IPS-15b (cell line): Measurements from ENCODE around the gene KRT35.

ENCODE experiments used
- H3K27me3 ChIP-seq: one replicate; pipeline ENCODE4 v1.6.1; 2013; ENCODE audit warnings: low read length; ENCODE audit not compliant: control insufficient read depth, insufficient read depth
- H3K36me3 ChIP-seq: one replicate; pipeline ENCODE4 v1.6.1; 2013; ENCODE audit warnings: low read length; ENCODE audit not compliant: control insufficient read depth, insufficient read depth
- H3K4me1 ChIP-seq: one replicate; pipeline ENCODE4 v1.6.1; 2013; ENCODE audit warnings: mild to moderate bottlenecking, low read length; ENCODE audit not compliant: control insufficient read depth, insufficient read depth
- H3K4me3 ChIP-seq: one replicate; pipeline ENCODE4 v1.5.1; 2013; ENCODE audit warnings: low read depth, low read length
- H3K9ac ChIP-seq: one replicate; pipeline ENCODE4 v1.6.1; 2013; ENCODE audit warnings: low read depth, mild to moderate bottlenecking, low read length
- H3K9me3 ChIP-seq: one replicate; pipeline ENCODE4 v1.6.1; 2013; ENCODE audit warnings: mild to moderate bottlenecking, low read length; ENCODE audit not compliant: control insufficient read depth, insufficient read depth

The KRT35 gene

DNA sequence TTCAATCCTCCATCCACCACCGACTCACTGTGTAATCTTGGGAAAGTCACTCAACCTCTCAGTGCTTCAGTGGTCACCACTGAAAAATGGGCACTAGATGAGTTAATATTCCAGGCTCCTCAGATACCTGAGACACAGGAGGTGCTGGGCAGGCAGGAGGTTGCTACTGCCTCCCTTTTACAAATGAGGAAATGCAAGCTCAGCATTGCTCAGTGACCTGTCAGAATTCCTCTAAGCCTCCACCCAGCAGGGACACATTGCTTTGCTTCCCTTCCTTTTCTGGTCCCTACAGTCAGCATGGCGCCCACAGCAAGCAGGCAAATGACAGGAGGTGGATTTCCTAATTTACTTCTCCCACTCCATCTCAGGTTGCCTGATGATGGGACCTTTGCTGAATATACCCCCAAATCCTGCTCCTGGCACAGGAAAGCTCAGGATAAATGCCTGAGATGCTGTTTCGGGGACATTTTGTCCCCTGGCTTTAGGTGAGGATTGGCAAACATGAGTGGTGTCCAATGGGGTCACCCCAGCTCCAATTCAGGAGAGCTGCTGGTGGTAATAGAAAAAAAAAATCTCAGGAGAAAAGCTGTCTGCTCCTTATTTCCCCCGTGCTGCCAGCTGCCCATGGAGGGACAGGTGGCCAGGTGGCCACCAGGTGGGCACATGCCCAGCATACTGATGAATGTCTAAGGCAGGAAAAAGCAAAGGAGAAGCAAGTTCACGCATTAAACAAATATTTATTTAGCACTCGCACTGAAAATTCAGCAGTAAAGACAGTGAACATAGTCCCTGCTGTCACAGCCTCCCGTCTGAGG lies 29.5 kb upstream of the KRT35 start:
- Histone ChIP-seq H3K27me3 (no peaks in the 10 kb centered on the region), H3K4me3 (no peak overlapping the region), H3K4me1 (no peaks in the 10 kb centered on the region), H3K9me3 (no peaks in the 10 kb centered on the region), H3K36me3 (no peaks in the 10 kb centered on the region), H3K9ac (no peak overlapping the region)

GRCh38 chr17:41507315-41507880 lies 26.4 kb upstream of the KRT35 start:
- Histone ChIP-seq H3K9me3 (no peaks in the 10 kb centered on the region), H3K27me3 (no peaks in the 10 kb centered on the region), H3K36me3 (no peaks in the 10 kb centered on the region), H3K4me1 (no peaks in the 10 kb centered on the region), H3K4me3 (no peak overlapping the region), H3K9ac (no peak overlapping the region)

DNA sequence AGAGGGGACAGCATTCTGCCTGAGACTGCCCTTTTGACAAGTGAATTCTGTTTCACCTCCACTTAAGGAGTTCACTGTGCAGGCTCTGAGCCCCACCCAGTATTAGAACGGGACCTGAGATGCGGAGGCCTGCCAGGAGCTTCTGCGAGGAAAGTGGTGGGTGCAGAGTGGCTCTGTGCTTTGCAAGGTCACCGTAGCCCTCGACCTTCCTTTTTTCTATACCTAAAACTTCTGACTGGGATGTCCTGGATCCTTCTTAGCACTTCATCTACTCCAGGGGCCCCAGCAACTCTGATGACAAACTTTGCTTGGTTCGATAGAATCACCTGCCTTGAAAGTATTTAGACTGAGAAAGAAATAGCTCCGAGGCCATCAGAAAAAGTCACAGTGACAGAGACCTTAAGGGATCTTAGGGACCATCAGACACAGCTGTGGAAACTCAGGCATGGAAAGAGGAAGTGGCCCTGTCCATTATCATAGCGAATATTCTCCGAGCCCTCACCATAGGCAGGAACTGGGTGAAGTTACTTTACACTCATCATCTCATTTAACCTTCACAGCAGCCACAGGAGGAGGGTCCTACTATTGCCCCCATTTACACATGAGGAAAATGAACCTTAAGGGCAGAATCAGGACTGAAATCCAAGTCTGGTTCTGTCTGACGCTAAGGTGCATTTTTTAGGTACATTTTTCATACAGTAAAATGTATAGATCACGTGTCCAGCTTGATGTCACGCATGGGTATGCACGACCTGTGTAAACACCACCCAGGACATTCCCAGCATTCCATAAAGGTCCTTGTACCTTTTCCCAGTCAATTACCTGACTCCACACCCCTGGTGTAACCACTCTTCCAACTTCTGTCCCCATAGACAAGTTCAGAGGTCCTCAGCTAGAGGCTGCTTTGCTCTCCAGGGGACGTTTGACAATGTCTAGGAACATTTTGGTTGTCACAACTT lies 25.1 kb upstream of the KRT35 start:
- H3K4me3 ChIP-seq = no peak overlapping the region
- H3K27me3 ChIP-seq = no peaks in the 10 kb centered on the region
- H3K9me3 ChIP-seq = no peaks in the 10 kb centered on the region
- peaks cover 1% of the 10 kb centered on the region for H3K4me1 ChIP-seq
- H3K36me3 ChIP-seq = no peaks in the 10 kb centered on the region
- no peak overlapping the region for H3K9ac ChIP-seq

DNA sequence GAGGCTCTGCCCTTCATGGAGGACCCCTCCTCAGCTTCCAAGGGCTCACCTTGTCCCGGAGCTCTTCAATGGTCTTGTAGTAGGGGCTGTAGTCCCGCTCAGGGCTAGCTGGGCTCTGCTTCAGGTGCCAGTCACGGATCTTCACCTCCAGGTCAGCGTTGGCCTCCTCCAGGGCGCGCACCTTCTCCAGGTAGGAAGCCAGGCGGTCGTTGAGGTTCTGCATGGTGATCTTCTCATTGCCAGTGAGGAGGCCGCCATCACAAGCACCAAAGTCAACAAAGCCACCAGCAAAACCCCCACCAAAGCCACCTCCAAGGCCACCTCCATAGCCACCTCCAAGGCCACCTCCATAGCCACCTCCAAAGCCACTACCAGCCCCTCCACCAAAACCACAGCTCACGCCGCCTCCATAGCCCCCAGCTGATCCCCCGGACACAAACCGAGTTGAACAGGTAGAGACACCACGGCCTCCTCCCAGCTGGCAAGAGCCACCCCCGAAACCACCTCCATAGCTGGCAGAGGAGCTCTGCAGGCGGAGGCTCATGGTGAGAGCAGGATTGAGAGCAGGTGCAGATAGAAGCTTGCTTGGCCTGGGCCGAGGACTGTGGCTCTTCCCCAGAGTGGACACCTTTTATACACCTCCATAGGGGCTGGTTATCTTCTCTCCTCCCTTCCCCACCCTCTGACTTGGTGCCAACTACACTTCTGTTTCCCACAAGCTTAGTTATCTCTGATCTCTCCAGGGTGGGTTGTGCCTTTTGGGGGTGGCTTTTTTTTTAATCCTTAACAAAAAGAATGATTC lies 24.3 kb upstream of the KRT35 start, which contains the start of gene KRT13:
KRT13 (minus strand) TSS at position 606 of the 802 bp plus-strand sequence; CDS start at position 544, 62 bp downstream.
- no peaks in the 10 kb centered on the region for H3K9me3 ChIP-seq
- H3K36me3 ChIP-seq = no peaks in the 10 kb centered on the region
- peaks cover 9% of the 10 kb centered on the region for H3K4me1 ChIP-seq
- no peak within 1 kb of the TSS for H3K4me3 ChIP-seq
- H3K27me3 ChIP-seq = no peaks in the 10 kb centered on the region
- H3K9ac ChIP-seq = no peak within 1 kb of the TSS

DNA sequence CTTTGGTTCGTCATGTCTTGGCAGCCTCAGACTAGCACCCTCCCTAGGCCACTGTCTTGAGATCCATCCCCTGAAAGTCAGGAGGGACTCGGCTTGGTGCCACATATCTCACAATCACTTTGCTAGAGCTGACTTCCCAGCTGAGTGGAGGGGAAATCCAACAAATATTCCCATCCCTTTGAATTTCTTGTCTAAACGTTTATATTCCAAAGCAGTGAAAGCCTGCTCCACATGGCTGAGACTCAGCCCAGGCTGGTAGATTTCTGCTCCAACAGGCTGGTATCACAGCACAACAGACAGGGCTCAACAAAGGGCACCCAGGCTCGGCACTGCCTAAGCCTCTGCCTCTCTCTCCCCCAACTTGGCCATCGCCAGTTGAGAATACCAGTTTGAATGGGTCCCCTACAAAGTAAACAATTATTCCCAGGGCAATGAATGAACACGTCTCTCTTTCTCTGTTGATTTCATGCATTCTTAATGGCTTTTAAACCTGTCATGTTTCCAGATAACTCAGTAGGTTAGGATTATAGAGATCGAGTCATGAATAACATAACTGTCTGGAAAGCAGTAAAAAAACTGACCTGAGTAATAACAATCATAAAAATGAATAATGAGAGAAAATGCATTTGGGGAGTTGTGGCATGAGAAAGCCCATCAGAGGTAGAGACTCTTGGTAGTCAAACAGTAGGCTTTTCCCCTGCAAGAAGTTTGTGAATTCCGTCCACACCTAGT lies 23.5 kb upstream of the KRT35 start:
- no peak overlapping the region for H3K9ac ChIP-seq
- H3K27me3 ChIP-seq = no peaks in the 10 kb centered on the region
- H3K4me1 ChIP-seq = peaks cover 13% of the 10 kb centered on the region
- H3K36me3 ChIP-seq = no peaks in the 10 kb centered on the region
- H3K9me3 ChIP-seq = no peaks in the 10 kb centered on the region
- no peak overlapping the region for H3K4me3 ChIP-seq

DNA sequence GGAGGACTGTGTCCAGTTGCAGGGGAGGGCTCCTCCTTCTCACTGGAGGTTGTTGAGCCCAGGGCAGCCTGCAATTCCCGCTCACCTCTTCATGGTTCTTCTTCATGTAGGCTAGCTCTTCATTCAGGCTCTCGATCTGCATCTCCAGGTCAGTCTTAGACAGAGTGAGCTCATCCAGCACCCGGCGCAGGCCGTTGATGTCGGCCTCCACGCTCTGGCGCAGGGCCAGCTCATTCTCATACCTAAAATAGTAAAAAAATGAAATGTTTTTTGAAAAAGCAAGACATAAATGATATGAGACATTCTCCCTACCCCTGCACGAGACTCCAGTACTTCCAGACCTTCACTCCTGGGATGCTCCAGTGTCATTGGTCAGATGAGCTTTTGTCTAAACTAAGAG lies 22.3 kb upstream of the KRT35 start:
- peaks cover 4% of the 10 kb centered on the region for H3K27me3 ChIP-seq
- peaks cover 15% of the 10 kb centered on the region for H3K4me1 ChIP-seq
- no peaks in the 10 kb centered on the region for H3K9me3 ChIP-seq
- no peak overlapping the region for H3K4me3 ChIP-seq
- H3K9ac ChIP-seq = no peak overlapping the region
- H3K36me3 ChIP-seq = no peaks in the 10 kb centered on the region

DNA sequence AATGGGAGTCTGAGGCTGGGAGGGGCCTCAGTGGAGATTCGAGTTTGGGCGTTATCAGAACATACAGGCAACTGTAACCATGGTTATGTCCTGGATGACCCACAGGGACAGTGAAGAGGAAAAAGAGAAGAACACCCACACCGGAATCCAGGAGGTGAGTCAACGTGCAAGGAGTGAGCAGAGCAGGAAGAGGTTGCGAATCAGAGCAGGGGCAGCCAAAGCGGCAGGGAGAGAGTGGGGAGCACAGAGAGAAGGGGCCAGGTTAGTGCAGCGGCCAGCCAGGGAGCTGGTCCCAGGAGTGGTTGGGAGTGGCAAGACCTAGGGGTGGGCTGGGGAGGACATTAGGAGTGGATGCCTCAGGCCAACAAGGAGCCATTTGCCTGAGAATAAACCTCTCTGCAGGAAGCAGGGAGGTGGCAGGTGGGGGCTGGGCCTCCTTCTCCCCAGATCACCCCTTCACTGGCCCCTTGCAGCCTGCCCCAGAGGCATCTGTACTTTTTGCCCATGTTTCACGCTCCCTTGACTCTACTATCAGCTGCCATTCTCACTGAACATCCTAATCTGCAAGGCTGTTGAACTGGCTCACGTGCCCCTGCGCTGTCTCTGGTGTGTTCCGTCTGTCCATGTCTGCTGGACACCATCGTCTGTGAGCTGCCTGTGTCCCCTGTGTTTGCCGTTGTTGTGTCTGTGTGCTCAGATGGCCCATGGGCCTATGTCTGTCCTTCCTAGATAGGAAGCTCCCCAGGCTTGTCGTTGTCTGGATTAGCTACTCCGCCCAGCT lies 19.4 kb upstream of the KRT35 start:
- H3K9me3 ChIP-seq = no peaks in the 10 kb centered on the region
- H3K27me3 ChIP-seq = peaks cover 5% of the 10 kb centered on the region
- no peaks in the 10 kb centered on the region for H3K36me3 ChIP-seq
- H3K9ac ChIP-seq = no peak overlapping the region
- peaks cover 15% of the 10 kb centered on the region for H3K4me1 ChIP-seq
- H3K4me3 ChIP-seq = peak overlapping the region; percentile 35

DNA sequence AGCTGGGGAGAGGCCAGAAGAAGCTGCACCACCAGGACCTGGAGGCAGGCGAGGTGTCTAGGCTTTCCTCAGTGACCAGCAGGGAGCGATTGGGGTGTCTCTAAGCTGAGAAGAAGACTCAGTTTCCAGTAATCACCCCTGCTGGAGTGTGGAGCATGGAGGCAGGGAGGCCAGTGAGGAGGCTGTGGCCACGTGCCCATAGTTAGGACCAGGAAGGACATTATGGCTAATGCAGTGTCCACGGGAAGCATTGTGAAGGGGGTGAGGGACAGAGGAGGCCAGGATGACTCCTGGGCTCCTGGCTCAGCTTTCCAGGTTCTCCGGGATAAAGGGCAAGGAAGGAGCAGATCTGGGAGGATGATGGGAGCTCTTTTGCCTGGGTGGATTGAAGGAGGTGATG lies 18.8 kb upstream of the KRT35 start:
- no peak overlapping the region for H3K4me3 ChIP-seq
- peaks cover 5% of the 10 kb centered on the region for H3K27me3 ChIP-seq
- no peaks in the 10 kb centered on the region for H3K9me3 ChIP-seq
- H3K4me1 ChIP-seq = peaks cover 15% of the 10 kb centered on the region
- H3K36me3 ChIP-seq = no peaks in the 10 kb centered on the region
- H3K9ac ChIP-seq = no peak overlapping the region

DNA sequence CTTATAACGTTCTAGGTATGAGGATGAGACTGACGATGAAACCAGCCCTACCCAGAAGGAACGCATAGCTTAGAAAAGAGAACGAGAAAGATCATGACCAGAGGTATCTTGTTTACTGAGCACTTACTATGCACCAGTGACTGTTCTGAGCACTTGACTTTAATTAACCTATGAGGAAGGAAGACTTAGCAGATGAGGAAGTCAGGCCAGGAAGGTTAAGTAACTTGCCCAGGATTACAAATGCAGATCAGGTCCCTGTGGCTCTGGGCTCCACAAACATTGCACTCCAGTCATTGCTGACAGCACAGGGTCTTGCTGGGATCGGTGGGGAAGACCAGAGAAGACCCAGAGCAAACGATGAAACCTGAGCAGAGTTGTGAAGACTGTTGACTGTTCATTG lies 17.3 kb upstream of the KRT35 start:
- Histone ChIP-seq H3K36me3 (no peaks in the 10 kb centered on the region), H3K9me3 (no peaks in the 10 kb centered on the region), H3K4me3 (no peak overlapping the region), H3K27me3 (peaks cover 5% of the 10 kb centered on the region), H3K9ac (no peak overlapping the region), H3K4me1 (peaks cover 15% of the 10 kb centered on the region)

DNA sequence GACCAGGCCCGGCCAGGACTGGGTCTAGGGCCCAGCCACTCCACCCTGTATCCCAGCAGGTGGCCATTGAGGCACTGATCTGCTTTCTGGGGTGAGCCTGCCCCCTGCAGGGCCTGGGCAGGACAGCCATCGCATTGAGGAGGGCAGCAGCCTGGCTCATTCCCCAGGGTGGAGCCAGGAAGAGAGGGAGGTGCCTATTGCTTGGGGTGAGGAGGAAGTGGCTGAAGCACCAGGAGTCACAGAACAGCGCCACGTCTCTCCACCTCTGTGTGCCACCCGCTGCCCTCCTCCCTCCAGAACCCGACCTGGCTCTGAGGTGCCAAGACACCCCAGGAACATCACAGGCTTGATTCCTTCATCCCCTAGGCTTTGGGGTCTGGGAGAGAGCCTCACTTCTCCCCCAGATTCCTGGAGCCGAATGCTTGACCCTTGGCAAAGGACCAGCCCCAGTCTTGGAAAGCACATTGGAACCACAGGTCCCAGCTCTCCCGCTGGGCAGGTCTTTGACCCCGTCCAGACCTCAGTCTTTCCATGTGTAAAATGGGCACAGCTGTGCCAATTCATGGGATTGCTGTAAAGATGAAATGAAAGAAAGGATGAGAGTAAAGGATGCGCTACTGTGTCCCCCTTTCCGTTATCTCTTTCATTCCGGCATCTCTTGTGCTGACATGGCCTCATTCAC lies 16.0 kb upstream of the KRT35 start:
- peaks cover 5% of the 10 kb centered on the region for H3K27me3 ChIP-seq
- H3K36me3 ChIP-seq = no peaks in the 10 kb centered on the region
- H3K9ac ChIP-seq = no peak overlapping the region
- H3K4me3 ChIP-seq = no peak overlapping the region
- H3K9me3 ChIP-seq = no peaks in the 10 kb centered on the region
- peaks cover 15% of the 10 kb centered on the region for H3K4me1 ChIP-seq
